Neural cell (in vitro differentiated cells): ENCODE results near the gene ATF5. TPM values are rescaled to one million over a fixed set of nuclear protein-coding genes. Genes with fewer than 3 reads are reported as not detected.

ENCODE experiments used
- H2AFZ ChIP-seq: fragments of 200-600, 300-800 bp; sonication (generic), shearing (Covaris generic); 2 replicates; pipeline ENCODE4 v1.6.0; 2014; ENCODE audit warnings: low read depth, mild to moderate bottlenecking, antibody characterized with exemption, low read length, moderate library complexity
- H3F3A ChIP-seq: fragments of 200-600 bp; shearing (Covaris generic); 2 replicates; pipeline ENCODE4 v1.6.1; 2016; ENCODE audit warnings: mild to moderate bottlenecking, moderate library complexity, mixed read lengths, antibody characterized with exemption, low read length; ENCODE audit not compliant: insufficient read depth, poor library complexity, severe bottlenecking
- H3K27ac ChIP-seq: fragments of 200-600, 300-800 bp; sonication (generic), shearing (Covaris generic); 2 replicates; pipeline ENCODE4 v1.5.1; 2014; ENCODE audit warnings: mild to moderate bottlenecking, low read length, moderate library complexity
- H3K27me3 ChIP-seq: fragments of 300-800, 200-600 bp; sonication (generic), shearing (Covaris generic); 2 replicates; pipeline ENCODE4 v1.6.0; 2014; ENCODE audit warnings: mild to moderate bottlenecking, low read depth, low read length, moderate library complexity; ENCODE audit not compliant: insufficient read depth
- H3K36me3 ChIP-seq: fragments of 300-800, 200-600 bp; sonication (generic), shearing (Covaris generic); 2 replicates; pipeline ENCODE4 v1.5.1; 2014; ENCODE audit warnings: mild to moderate bottlenecking, antibody characterized with exemption, low read length, moderate library complexity; ENCODE audit not compliant: insufficient read depth
- H3K4me2 ChIP-seq: fragments of 300-800, 200-600 bp; sonication (generic), shearing (Covaris generic); 2 replicates; pipeline ENCODE4 v1.6.0; 2014; ENCODE audit warnings: mild to moderate bottlenecking, low read length
- H3K4me3 ChIP-seq: fragments of 300-800, 200-600 bp; sonication (generic), shearing (Covaris generic); 2 replicates; pipeline ENCODE4 v1.5.1; 2014; ENCODE audit warnings: mild to moderate bottlenecking, low read length, moderate library complexity
- H3K79me2 ChIP-seq: fragments of 200-600 bp; shearing (Covaris generic); replicated peaks from 2 replicates; pipeline ENCODE4 v1.6.0; 2014; ENCODE audit warnings: mild to moderate bottlenecking, low read length, moderate library complexity; ENCODE audit not compliant: insufficient read depth
- H3K9ac ChIP-seq: fragments of 300-800, 200-600 bp; sonication (generic), shearing (Covaris generic); 2 replicates; pipeline ENCODE4 v1.6.1; 2016; ENCODE audit warnings: mild to moderate bottlenecking, low read length, mixed read lengths
- H3K9me2 ChIP-seq: fragments of 200-600 bp; shearing (Covaris generic); 2 replicates; pipeline ENCODE4 v1.6.1; 2016; ENCODE audit warnings: mild to moderate bottlenecking, low read length, mixed read lengths; ENCODE audit not compliant: insufficient read depth
- H3K9me3 ChIP-seq: fragments of 200-600, 300-800 bp; sonication (generic), shearing (Covaris generic); 2 replicates; pipeline ENCODE4 v1.6.1; 2016; ENCODE audit warnings: mild to moderate bottlenecking, mixed run types, low read length, moderate library complexity, mixed read lengths
- H4K20me1 ChIP-seq: fragments of 200-600 bp; shearing (Covaris generic); 2 replicates; pipeline ENCODE4 v1.6.1; 2016; ENCODE audit warnings: mild to moderate bottlenecking, mixed run types; ENCODE audit not compliant: insufficient read depth
- EP300 ChIP-seq: fragments of 450-650 bp; conservative IDR thresholded peaks from 2 replicates; pipeline ENCODE4 v1.6.1; 2014; ENCODE audit warnings: antibody characterized with exemption, mild to moderate bottlenecking, moderate library complexity; ENCODE audit not compliant: poor library complexity, severe bottlenecking
- EZH2 ChIP-seq: fragments of 200-600, 300-800 bp; shearing (Covaris generic), sonication (generic); IDR thresholded peaks from 2 replicates; pipeline ENCODE4 v1.6.1; 2014; ENCODE audit warnings: antibody characterized with exemption, low read length, borderline replicate concordance, mild to moderate bottlenecking; ENCODE audit not compliant: insufficient read depth, poor library complexity, severe bottlenecking
- MXI1 ChIP-seq: fragments of 450-650 bp; conservative IDR thresholded peaks from 2 replicates; pipeline ENCODE4 v1.6.1; 2014; ENCODE audit warnings: antibody characterized with exemption, mild to moderate bottlenecking; ENCODE audit not compliant: poor library complexity, severe bottlenecking
- POLR2AphosphoS5 ChIP-seq: IDR thresholded peaks from 2 replicates; pipeline ENCODE4 v1.6.1; 2012
- REST ChIP-seq: IDR thresholded peaks from 2 replicates; pipeline ENCODE4 v1.6.1; 2012; ENCODE audit warnings: borderline replicate concordance
- TAF1 ChIP-seq: IDR thresholded peaks from 2 replicates; pipeline ENCODE4 v1.6.1; 2012; ENCODE audit warnings: low read depth
- polyA plus RNA-seq: library from polyadenylated mRNA; depleted of rRNA; stranded (reverse); fragments of >200 nt; gene quantifications from 2 replicates; pipeline ENCODE4 v1.2.3, GENCODE V29; 2014
- TF ChIP-seq, protein P1 (sequence below): fragments of 450-650 bp; IDR thresholded peaks from 2 replicates; pipeline ENCODE4 v1.5.1; 2014; ENCODE audit warnings: antibody characterized with exemption, mild to moderate bottlenecking, moderate library complexity; ENCODE audit not compliant: poor library complexity, severe bottlenecking

The ATF5 gene
- polyA plus RNA-seq, 1 donor from 2014 or later, result 16.1 TPM

DNA sequence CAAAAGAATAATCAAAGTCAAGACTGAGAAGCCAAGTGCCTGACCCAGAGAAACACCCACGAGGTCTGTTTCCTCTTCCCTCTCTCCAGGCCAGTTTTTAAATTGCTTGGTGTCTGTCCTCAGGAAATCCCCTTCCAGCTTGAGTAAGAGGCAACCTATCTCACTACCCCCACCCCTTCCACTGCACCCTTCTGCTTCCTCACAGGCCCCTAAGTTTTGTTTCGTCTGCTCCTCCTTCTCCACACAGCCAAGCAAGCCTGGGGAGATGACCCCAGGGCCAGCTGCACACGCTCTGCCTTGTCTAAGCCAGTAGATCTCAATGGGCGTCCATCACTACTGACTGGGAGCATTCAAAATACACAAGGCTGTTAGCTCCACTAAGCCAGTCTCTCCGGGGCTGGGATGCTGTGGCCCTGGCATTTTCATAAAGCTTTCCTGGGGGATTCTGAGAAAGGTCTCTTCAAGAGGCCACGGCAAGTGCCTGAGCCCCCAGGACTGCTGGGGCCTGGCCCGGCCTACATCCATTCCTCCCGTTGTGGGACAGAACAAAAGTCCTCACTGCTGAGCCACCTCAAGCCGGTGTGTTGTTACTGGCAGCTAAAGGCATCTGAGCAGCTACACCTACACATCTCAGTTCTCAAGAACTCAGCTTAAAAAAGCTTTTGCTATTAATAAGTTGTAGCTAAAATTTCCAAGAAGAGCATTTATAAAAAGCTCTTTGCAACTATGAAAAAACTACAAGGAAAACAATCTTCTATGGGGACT, 17.4 kb upstream of the ATF5 start:
- no peak overlapping the region for H3K27ac ChIP-seq
- H3K4me2 ChIP-seq, result no peak overlapping the region
- no peaks in the 10 kb centered on the region for H3K27me3 ChIP-seq
- no peak overlapping the region for H3K9ac ChIP-seq
- no peak overlapping the region for H2AFZ ChIP-seq
- no peaks in the 10 kb centered on the region for H3K9me3 ChIP-seq
- no peaks in the 10 kb centered on the region for H3K79me2 ChIP-seq
- H4K20me1 ChIP-seq, result no peaks in the 10 kb centered on the region
- TF ChIP-seq MXI1 (no peak), EZH2 (no peak), REST (no peak), TAF1 (no peak), POLR2AphosphoS5 (no peak)
- TF ChIP-seq, protein P1, sequence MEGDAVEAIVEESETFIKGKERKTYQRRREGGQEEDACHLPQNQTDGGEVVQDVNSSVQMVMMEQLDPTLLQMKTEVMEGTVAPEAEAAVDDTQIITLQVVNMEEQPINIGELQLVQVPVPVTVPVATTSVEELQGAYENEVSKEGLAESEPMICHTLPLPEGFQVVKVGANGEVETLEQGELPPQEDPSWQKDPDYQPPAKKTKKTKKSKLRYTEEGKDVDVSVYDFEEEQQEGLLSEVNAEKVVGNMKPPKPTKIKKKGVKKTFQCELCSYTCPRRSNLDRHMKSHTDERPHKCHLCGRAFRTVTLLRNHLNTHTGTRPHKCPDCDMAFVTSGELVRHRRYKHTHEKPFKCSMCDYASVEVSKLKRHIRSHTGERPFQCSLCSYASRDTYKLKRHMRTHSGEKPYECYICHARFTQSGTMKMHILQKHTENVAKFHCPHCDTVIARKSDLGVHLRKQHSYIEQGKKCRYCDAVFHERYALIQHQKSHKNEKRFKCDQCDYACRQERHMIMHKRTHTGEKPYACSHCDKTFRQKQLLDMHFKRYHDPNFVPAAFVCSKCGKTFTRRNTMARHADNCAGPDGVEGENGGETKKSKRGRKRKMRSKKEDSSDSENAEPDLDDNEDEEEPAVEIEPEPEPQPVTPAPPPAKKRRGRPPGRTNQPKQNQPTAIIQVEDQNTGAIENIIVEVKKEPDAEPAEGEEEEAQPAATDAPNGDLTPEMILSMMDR, result no peak
- H3K36me3 ChIP-seq, result no peaks in the 10 kb centered on the region
- H3K9me2 ChIP-seq, result no peaks in the 10 kb centered on the region
- no peaks in the 10 kb centered on the region for H3F3A ChIP-seq
- H3K4me3 ChIP-seq, result no peak overlapping the region

GRCh38 chr19:49912965-49913685, 15.9 kb upstream of the ATF5 start:
- no peaks in the 10 kb centered on the region for H3K36me3 ChIP-seq
- H3K9ac ChIP-seq, result no peak overlapping the region
- no peaks in the 10 kb centered on the region for H4K20me1 ChIP-seq
- H3K27ac ChIP-seq, result no peak overlapping the region
- no peak overlapping the region for H3K4me2 ChIP-seq
- no peak for TF ChIP-seq TAF1
- no peak for TF ChIP-seq EP300
- TF ChIP-seq, protein P1, result no peak
- no peak for TF ChIP-seq REST
- no peak overlapping the region for H2AFZ ChIP-seq
- no peaks in the 10 kb centered on the region for H3F3A ChIP-seq
- H3K27me3 ChIP-seq, result no peaks in the 10 kb centered on the region
- no peak overlapping the region for H3K4me3 ChIP-seq
- no peaks in the 10 kb centered on the region for H3K79me2 ChIP-seq
- no peaks in the 10 kb centered on the region for H3K9me2 ChIP-seq
- H3K9me3 ChIP-seq, result no peaks in the 10 kb centered on the region
